ENCODE results near the gene MTFMT.

MTFMT gene

DNA sequence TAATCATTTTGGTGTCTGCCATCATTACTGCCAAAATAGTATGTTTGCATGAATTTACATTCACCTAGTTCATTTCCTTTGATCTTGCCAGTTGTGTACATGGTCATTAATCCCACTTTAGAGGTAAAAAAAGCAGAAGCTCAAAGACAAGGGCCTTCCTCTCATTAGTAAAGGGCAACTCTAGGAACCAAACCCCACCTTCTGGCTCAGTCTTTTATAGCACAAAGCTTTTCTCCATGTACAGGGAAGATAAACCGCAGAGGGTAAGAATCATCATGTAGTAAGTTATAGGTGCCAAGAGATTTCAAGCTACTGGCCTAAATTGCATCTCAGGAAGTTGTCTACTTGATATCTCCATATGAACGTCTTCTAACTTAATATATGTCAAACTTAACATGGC, 20.5 kb downstream of the MTFMT start:
- TF ChIP-seq, protein P1, sequence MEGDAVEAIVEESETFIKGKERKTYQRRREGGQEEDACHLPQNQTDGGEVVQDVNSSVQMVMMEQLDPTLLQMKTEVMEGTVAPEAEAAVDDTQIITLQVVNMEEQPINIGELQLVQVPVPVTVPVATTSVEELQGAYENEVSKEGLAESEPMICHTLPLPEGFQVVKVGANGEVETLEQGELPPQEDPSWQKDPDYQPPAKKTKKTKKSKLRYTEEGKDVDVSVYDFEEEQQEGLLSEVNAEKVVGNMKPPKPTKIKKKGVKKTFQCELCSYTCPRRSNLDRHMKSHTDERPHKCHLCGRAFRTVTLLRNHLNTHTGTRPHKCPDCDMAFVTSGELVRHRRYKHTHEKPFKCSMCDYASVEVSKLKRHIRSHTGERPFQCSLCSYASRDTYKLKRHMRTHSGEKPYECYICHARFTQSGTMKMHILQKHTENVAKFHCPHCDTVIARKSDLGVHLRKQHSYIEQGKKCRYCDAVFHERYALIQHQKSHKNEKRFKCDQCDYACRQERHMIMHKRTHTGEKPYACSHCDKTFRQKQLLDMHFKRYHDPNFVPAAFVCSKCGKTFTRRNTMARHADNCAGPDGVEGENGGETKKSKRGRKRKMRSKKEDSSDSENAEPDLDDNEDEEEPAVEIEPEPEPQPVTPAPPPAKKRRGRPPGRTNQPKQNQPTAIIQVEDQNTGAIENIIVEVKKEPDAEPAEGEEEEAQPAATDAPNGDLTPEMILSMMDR (IDR thresholded peaks at IDR 0.05; ENCODE audit: low read depth, low read length, missing control alignments): peak; percentile 3
- no peak for DNase-seq (ENCODE audit: extremely low read depth, low read depth)

DNA sequence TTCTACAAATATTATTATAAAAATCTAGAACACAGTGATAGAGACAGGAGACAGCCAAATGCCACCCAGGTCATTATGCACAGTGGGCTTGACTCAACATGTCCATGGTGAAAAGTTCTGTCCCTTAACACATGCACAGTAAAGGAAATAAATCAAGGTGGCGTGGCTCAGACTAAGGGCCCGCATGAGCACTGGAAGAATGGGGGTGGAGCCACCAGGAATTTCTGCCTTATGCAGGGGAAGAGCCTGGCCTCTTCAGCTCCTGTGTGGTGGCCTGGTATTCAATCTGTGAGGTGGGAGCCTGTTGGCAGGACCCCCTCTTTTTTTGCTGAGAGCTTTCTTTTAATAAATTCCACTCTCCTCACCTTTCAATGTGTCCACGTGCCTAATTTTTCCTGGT, 22.6 kb downstream of the MTFMT start:
- no peak for DNase-seq (ENCODE audit: extremely low read depth, low read depth)
- no peak overlapping the region for H3K4me3 ChIP-seq (replicated peaks; ENCODE audit: low read depth, low read length)
- TF ChIP-seq, protein P1 (IDR thresholded peaks at IDR 0.05; ENCODE audit: low read depth, low read length, missing control alignments): no peak

More for the DNA sequence above, 20.5 kb downstream of the MTFMT start:
- H3K4me3 ChIP-seq (replicated peaks; ENCODE audit: low read depth, low read length): no peak overlapping the region

DNA sequence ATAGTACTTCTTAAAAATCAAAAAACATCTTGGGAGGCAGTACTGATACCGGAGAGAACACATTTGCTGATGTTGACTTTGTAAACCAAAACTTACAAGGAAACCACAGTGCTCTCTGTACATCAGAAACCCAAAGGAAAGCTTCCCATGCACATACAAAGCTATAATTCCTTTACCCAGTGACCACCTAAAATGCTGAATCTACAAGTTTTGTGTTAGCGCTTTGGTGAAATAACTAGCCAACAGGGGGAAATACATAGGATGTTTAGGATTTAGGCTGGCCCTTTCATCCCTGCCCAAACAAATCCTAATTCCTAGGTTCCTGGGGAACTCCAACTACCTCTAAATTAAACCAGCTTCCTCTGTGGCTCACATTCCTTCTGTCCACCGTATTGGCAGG, 24.4 kb downstream of the MTFMT start:
- TF ChIP-seq, protein P1 (IDR thresholded peaks at IDR 0.05; ENCODE audit: low read depth, low read length, missing control alignments): no peak
- no peak for DNase-seq (ENCODE audit: extremely low read depth, low read depth)
- H3K4me3 ChIP-seq (replicated peaks; ENCODE audit: low read depth, low read length): no peak overlapping the region

DNA sequence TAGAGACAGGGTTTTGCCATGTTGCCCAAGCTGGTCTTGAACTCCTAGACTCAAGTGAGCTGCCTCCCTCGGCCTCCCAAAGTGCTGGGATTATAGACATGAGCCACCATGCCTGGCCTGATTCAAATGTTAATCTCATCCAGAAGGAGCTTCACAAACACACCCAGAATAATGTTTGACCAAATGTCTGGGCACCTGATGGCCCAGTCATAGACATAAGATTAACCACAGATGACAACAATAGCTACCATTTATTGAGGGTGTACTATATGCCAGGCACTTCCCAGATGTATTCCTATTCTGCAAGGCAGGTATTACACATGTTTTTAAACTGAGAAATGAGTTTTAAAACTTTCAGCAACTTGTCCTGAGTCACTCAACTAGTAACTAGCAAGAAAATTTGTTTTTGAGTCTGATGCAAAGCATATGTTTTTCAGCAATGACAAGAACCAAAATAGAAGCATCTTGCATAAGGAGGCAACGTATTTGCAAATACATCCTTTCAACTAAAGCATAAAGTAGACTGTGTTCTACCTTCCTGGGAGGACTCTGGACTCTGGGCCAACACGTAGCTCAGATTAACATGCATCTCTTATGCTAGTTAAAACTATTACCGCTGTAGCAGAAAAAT, 31.6 kb downstream of the MTFMT start:
- no peak overlapping the region for H3K4me3 ChIP-seq (replicated peaks; ENCODE audit: low read depth, low read length)
- TF ChIP-seq, protein P1 (IDR thresholded peaks at IDR 0.05; ENCODE audit: low read depth, low read length, missing control alignments): no peak
- no peak for DNase-seq (ENCODE audit: extremely low read depth, low read depth)

DNA sequence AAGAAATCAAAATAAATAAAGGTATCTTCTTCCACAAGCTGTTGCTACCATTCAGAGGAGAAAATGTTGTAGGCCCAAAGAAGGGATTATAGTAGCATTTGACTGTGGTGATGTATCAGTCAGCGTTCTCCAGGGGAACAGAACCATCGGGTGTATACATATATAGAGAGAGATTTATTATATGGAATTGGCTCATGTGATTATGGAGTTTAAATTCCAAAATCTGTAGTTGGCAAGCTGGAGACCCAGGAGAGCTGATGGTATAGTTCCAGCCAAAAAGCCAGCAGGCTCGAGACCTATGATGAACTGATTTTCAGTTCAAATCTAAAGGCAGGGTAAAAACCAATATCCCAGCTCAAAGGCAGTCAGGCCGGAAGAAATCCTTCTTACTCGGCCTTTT, 32.4 kb downstream of the MTFMT start:
- no peak for DNase-seq (ENCODE audit: extremely low read depth, low read depth)
- TF ChIP-seq, protein P1 (IDR thresholded peaks at IDR 0.05; ENCODE audit: low read depth, low read length, missing control alignments): no peak
- H3K4me3 ChIP-seq (replicated peaks; ENCODE audit: low read depth, low read length): no peak overlapping the region

DNA sequence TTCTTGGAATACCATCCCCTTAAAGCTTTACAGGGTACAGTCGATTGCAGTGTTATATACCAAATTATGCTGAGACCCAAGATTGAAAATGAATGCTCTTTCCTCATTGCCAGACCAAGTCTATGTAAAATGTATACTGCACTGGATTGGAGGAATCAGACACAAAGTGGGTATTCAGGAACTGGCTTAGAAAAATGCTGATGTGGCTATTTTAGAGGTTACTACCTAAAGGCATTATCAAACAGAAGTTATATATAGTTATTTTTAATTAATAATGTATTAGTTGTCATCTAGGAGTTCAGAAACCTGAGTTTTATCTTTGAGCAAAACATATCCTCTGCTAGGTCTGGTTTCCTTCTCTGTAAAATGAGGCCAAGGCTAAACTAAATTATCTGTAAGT, 36.1 kb downstream of the MTFMT start:
- TF ChIP-seq, protein P1 (IDR thresholded peaks at IDR 0.05; ENCODE audit: low read depth, low read length, missing control alignments): no peak
- no peak for DNase-seq (ENCODE audit: extremely low read depth, low read depth)

More for the DNA sequence above, 36.1 kb downstream of the MTFMT start:
- no peak overlapping the region for H3K4me3 ChIP-seq (replicated peaks; ENCODE audit: low read depth, low read length)

Measured in HFF-Myc (cell line).